Measurements from ENCODE around the gene ZNF865. TPM values are rescaled to one million over a fixed set of nuclear protein-coding genes. Genes with fewer than 3 reads are reported as not detected.

The ZNF865 gene
- polyA plus RNA-seq, 1 donor from 2014 or later = 1.7 TPM

GRCh38 chr19:55640577-55641425 lies 35.4 kb downstream of the ZNF865 start, which contains the start of gene ZNF580:
Gene ZNF580 (plus strand): TSS chr19:55641002. CDS start chr19:55642509, 1,507 bp downstream.
- Histone ChIP-seq H3K27me3 (ENCODE audit: insufficient read depth, low read depth, low read length) (no peaks in the 10 kb centered on the region), H2AFZ (ENCODE audit: low read depth, low read length) (peak within 1 kb of the TSS; percentile 45), H3K4me2 (ENCODE audit: low read length) (peak within 1 kb of the TSS; percentile 91), H3K9ac (ENCODE audit: low read length) (peak within 1 kb of the TSS; percentile 88), H3K4me3 (ENCODE audit: low read length) (peak within 1 kb of the TSS; percentile 78), H3K27ac (ENCODE audit: low read length) (peak within 1 kb of the TSS; percentile 64), H3K9me3 (ENCODE audit: low read length) (no peaks in the 10 kb centered on the region), H3K36me3 (ENCODE audit: insufficient read depth, low read length) (no peaks in the 10 kb centered on the region), H3F3A (ENCODE audit: insufficient read depth, low read length, poor library complexity, severe bottlenecking) (no peaks in the 10 kb centered on the region), H4K20me1 (ENCODE audit: insufficient read depth) (no peaks in the 10 kb centered on the region), H3K9me2 (ENCODE audit: insufficient read depth, low read length) (no peaks in the 10 kb centered on the region), H3K79me2 (replicated peaks; ENCODE audit: insufficient read depth, low read length) (peaks cover 36% of the 10 kb centered on the region)
- TF ChIP-seq MXI1 (conservative IDR thresholded peaks at IDR 0.05; ENCODE audit: poor library complexity, severe bottlenecking) (no peak), RAD21 (conservative IDR thresholded peaks at IDR 0.05) (no peak), TAF1 (IDR thresholded peaks at IDR 0.05; ENCODE audit: low read depth) (no peak), EZH2 (IDR thresholded peaks at IDR 0.05; ENCODE audit: borderline replicate concordance, insufficient read depth, low read length, poor library complexity, severe bottlenecking) (no peak), EP300 (conservative IDR thresholded peaks at IDR 0.05; ENCODE audit: poor library complexity, severe bottlenecking) (no peak), SMC3 (conservative IDR thresholded peaks at IDR 0.05; ENCODE audit: poor library complexity) (no peak), REST (IDR thresholded peaks at IDR 0.05; ENCODE audit: borderline replicate concordance) (no peak), POLR2AphosphoS5 (IDR thresholded peaks at IDR 0.05) (no peak)
- TF ChIP-seq, protein P1, sequence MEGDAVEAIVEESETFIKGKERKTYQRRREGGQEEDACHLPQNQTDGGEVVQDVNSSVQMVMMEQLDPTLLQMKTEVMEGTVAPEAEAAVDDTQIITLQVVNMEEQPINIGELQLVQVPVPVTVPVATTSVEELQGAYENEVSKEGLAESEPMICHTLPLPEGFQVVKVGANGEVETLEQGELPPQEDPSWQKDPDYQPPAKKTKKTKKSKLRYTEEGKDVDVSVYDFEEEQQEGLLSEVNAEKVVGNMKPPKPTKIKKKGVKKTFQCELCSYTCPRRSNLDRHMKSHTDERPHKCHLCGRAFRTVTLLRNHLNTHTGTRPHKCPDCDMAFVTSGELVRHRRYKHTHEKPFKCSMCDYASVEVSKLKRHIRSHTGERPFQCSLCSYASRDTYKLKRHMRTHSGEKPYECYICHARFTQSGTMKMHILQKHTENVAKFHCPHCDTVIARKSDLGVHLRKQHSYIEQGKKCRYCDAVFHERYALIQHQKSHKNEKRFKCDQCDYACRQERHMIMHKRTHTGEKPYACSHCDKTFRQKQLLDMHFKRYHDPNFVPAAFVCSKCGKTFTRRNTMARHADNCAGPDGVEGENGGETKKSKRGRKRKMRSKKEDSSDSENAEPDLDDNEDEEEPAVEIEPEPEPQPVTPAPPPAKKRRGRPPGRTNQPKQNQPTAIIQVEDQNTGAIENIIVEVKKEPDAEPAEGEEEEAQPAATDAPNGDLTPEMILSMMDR (IDR thresholded peaks at IDR 0.05; ENCODE audit: poor library complexity, severe bottlenecking) = no peak

- no peaks in the 10 kb centered on the region for H4K20me1 ChIP-seq (ENCODE audit: insufficient read depth)
- TF ChIP-seq POLR2AphosphoS5 (IDR thresholded peaks at IDR 0.05) (no peak), EZH2 (IDR thresholded peaks at IDR 0.05; ENCODE audit: borderline replicate concordance, insufficient read depth, low read length, poor library complexity, severe bottlenecking) (no peak), REST (IDR thresholded peaks at IDR 0.05; ENCODE audit: borderline replicate concordance) (no peak), EP300 (conservative IDR thresholded peaks at IDR 0.05; ENCODE audit: poor library complexity, severe bottlenecking) (no peak), TAF1 (IDR thresholded peaks at IDR 0.05; ENCODE audit: low read depth) (no peak), MXI1 (conservative IDR thresholded peaks at IDR 0.05; ENCODE audit: poor library complexity, severe bottlenecking) (no peak), RAD21 (conservative IDR thresholded peaks at IDR 0.05) (no peak), SMC3 (conservative IDR thresholded peaks at IDR 0.05; ENCODE audit: poor library complexity) (no peak)
- TF ChIP-seq, protein P1 (IDR thresholded peaks at IDR 0.05; ENCODE audit: poor library complexity, severe bottlenecking) = no peak
- peak overlapping the region; percentile 91 for H3K4me2 ChIP-seq (ENCODE audit: low read length)
- peaks cover 29% of the 10 kb centered on the region for H3K79me2 ChIP-seq (replicated peaks; ENCODE audit: insufficient read depth, low read length)
- peak overlapping the region; percentile 78 for H3K4me3 ChIP-seq (ENCODE audit: low read length)
- no peaks in the 10 kb centered on the region for H3K27me3 ChIP-seq (ENCODE audit: insufficient read depth, low read depth, low read length)
- H3K36me3 ChIP-seq (ENCODE audit: insufficient read depth, low read length) = no peaks in the 10 kb centered on the region
- H2AFZ ChIP-seq (ENCODE audit: low read depth, low read length) = peak overlapping the region; percentile 25
- H3F3A ChIP-seq (ENCODE audit: insufficient read depth, low read length, poor library complexity, severe bottlenecking) = no peaks in the 10 kb centered on the region
- H3K27ac ChIP-seq (ENCODE audit: low read length) = peak overlapping the region; percentile 64
- H3K9me3 ChIP-seq (ENCODE audit: low read length) = no peaks in the 10 kb centered on the region
- no peaks in the 10 kb centered on the region for H3K9me2 ChIP-seq (ENCODE audit: insufficient read depth, low read length)
- peak overlapping the region; percentile 88 for H3K9ac ChIP-seq (ENCODE audit: low read length)
Observed at GRCh38 chr19:55641426-55642152, 36.1 kb downstream of the ZNF865 start.
